NOMO-1 treated with dmso at 0.1 percent for 144 hours (cell line): ENCODE data around the gene TMEM240.
A peak's percentile ranks its signal among the peaks of the same experiment; 100 is the strongest.

Experiments used
- DNase-seq: peaks from one replicate; lab custom pipeline; 2025; ENCODE audit not compliant: unreplicated experiment; lab: John Stamatoyannopoulos, UW

The TMEM240 gene

DNA sequence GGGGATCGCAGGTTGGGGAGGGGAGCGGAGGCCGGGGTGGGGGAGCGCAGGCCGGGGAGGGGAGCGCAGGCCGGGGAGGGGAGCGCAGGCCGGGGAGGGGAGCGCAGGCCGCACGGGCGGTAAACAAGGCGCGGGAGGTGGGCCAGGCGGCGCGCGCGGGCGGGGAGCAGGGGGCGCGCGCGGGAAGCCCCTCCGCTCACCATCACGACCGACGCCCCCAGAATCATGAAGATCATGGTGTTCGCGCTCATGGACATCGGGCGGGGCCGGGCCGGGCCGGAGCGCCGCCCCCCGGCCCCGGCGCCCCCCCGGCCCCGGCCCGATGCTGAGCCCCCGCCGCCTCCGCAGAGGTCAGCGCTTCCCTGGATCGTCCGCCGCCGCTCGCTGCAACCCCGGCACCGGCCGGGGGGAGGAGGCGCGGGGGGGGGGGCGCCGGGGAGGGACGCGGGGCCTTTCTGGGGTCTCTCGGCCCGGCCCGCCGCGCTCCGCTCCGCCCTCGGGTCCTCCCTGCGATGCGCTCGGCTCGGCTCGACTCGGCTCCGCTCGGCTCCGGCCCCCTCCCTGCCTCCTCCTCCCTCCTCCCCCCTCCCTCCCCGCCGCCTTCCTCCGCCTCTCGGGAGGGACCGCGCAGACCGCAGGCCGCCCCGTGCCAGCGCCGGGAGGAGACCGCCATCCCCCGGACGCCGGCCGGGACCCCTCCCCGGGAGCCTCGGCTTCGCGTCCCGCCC, at the start of gene TMEM240:
Gene TMEM240 (minus strand): TSS at position 535 of the 728 bp plus-strand sequence. CDS start 278 bp downstream, at position 257.
- DNase-seq: no peak

DNA sequence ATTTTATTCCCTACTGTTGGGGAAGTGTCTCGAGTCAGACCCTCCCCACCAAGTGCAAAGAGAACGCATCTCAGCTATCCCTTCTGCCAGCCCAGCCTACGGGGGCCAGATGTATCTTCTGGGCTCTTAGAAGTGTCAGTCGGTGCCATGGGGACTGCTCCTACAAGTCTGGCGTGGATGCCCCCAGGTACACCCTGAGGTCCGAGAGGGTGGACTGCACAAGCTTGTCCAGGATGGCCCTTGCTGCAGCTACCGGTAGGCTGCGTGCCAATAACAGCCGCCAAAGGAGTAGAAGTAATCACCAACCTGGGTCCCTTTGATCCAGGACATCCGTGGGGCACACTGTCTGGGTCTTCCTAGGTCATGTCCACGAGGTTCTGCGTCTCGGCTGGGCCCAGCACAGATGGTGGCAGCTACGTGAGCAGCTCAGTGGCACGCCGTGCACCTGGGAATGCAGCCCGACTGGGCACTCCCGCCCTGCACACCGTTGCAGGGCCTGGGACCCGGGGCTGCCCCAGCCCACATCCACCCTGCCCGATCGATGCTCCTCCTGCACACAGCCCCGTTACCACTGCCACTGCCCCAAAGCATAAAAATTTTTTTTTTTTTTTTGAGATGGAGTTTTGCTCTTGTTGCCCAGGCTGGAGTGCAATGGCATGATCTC, 43.1 kb upstream of the TMEM240 start:
- DNase-seq: no peak

DNA sequence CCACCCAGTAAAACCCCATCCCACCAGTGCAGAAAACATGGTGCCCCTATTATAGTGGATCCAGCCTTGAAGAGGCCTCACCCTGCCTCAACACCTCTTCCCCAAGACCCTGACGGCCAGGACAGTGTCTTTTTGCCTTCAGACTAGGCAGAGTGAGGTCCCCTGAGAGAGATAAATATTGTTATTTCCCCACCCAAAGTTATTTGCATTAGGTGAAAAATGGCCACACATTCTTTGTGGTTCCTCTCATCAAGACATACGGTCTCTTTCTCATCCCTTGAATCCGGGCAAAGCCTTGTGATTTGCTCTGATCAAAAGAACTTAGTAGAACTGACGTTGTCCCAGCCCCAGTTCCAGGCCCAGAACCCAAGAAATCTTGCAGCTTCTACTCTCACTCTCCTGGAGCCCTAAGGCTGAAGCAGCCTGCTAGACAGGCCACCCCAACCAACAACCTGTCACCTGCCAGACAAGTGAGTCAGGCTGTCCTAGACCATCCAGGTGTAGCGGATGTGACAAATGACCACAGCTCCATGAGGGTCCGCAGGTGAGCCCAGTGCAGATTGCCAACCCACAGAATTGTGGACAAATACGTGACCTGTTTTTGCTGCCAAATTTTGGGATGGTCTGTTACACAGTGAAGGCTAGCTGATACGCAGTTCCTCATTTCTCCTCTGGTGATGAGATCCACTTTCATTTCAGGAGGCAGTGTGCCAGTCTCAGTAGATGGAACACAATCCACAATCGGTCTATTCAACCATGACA, 42.3 kb upstream of the TMEM240 start:
- DNase-seq: no peak

DNA sequence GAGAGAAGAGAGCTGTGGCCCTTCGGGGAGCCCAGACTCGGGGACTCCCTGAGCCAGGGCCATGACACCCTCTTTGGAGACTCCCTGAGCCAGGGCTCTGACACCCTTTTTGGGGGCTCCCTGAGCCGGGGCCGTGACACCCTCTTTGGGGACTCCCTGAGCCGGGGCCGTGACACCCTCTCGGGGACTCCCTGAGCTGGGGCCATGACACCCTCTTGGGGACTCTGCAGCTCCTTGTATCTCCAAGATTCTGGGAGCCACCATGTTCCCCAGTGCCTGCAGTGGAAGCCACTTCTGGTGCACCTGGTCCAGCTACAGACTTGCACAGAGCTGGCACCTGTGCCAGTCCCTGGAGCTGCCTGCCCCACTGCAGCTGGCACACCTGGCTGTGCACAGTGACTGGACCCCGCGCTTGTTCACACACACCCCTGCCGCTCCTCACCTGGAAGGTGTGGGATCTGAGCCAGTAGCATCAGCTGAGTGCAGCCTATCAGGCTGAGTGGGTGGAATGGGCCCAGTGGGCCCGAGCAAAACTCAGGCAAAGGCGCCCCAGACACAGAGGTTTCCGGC, 38.0 kb upstream of the TMEM240 start:
- DNase-seq: no peak

DNA sequence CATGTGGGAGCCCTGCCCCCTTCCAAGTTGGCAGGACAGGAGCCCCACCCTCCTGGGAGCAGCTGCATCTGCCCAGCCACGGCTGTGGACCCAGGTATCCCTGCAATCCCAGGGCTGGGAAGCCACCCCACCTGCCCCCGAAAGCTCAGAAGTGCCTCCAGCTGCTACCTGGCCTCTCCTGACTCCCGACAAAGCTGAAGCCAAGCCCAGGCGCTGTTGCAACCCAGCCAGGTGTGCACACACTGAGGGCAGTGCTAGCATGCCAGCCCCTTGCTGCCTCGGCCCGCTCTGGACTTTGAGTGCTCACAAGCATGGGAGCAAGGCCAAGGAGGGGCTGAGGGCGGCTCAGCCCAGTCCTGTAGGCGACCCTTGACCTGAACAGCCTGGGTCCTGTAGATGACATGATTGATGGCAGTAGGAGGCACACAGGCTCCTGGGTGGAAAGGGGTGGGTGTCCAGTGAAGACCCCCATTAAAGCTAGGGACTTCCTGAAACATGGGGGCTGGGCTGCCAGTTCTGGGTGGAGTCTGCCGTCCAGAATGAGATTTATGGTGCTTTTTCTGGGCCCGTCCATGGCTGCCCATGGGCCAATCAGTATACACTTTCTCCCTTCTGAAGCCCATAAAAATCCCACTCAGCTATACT, 37.1 kb upstream of the TMEM240 start:
- DNase-seq: no peak

DNA sequence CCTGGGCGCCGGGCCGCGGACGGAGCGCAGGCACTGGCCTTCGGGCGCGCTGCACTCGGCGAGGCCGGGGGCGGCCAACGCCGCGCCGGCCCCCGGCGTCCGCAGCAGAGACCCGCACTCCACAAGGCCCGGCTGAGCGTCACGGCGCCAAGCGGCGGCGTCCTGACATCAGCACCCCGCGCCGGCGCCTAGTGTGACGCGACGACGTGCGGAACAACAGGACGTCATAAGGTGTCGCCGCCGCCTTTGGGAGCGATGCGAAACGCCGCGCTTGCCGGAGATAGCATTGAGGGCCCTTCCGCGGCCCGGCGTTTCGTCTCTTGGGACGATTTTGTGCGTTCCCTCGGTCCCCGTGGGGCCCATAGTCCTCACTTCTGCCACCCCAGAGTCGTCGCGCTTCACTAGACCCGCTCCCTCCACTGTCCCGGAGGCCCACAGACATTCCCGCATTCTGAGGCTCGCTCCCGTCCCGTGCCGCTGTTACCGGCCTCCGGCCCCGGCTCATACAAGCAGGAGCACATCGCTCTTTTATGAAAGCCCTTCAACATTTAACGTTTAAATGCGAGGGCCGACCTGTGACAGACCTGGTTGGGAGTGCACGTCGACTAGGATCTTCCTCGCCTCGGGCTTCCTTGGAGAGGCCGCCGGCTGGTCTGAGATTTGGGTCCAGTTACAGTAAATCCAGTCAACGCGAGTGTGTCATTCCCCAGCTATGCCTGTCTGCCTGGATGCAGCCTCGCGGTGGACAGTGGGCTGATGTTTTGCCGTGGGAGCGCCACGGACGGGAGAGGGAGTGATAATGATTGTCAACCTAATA, 34.5 kb upstream of the TMEM240 start, which contains the start of gene SSU72:
Gene SSU72 (minus strand): TSS at position 143 of the 817 bp plus-strand sequence. CDS start 306 bp downstream, outside the sequence.
- peak; percentile 72 for DNase-seq

DNA sequence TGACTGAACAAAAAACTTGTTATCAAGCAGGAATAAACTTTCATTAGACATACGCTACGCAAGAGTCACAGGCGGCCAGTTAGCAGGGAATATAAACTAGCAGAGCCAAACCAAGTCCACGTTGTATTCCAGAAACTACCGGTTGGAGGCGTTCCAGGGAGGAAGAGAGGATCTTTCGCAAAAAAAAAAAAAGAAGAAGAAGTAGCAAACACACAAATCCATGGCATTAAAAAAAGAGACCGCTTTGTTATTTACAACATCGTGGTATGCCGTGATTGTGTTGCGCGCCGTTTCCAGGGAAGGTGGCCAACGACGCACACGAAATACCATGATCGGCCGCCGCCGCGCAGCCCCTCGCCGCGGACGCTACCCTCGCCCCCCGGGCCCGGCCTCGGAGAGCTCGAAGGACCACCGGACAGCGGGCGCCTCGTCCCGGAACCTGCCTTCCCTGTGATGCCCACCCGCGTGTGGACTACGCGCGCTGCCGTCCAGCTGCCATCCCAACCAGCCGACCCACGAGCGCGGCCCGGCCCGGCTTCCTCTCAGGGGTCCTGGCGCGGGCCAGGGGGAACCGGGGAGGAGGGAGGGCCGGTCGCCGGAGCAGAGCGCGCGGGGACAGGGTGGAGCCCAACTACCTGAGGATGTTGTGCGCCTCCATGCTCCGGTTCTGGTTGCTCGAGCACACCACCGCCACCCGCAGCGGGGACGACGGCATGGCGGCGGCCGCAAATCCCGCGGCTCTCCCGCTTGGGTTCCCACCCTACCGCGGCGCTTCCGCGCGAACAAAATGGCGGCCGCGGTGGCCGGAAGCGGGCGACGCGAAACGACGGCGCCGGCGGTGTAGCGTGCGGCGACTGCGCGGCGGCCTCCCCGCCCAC, 33.7 kb upstream of the TMEM240 start:
- peak; percentile 57 for DNase-seq

DNA sequence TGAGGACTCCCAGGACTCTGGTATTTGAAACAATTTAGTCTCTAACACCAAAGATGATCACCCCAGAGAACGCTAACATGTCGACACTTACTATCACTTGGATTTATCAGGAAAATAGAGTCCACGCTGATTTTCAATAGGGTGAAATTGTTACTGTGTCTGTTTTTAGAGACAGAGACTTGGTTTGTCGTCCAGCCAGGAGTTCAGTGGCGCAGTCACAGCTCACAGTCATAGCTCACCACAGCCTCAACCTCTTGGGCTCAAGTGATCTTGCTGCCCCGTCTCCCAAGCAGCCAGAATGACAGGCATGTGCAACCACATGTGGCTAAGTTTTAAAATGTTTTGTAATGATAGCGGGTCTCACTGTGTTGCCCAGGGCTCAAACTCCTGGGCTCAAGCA, 28.9 kb upstream of the TMEM240 start:
- DNase-seq: no peak

DNA sequence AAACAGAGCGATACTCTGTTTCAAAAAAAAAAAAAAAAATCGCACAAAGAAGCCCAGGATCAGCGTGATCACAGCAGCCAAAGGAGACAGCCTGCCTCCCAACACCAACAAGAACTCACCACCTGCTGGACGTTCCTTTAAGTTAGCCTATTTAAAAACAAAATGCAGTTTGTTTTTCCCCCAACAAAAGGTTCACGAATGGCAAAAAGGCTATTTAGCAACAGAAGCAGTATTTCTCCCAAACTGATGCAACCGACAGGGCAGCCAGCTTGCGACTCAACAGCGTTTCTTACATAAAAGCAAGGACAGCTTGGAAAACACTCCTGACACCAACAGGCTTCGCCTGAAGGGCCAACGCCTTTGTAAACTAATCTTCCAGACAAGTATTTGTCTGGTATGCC, 27.5 kb upstream of the TMEM240 start:
- no peak for DNase-seq

DNA sequence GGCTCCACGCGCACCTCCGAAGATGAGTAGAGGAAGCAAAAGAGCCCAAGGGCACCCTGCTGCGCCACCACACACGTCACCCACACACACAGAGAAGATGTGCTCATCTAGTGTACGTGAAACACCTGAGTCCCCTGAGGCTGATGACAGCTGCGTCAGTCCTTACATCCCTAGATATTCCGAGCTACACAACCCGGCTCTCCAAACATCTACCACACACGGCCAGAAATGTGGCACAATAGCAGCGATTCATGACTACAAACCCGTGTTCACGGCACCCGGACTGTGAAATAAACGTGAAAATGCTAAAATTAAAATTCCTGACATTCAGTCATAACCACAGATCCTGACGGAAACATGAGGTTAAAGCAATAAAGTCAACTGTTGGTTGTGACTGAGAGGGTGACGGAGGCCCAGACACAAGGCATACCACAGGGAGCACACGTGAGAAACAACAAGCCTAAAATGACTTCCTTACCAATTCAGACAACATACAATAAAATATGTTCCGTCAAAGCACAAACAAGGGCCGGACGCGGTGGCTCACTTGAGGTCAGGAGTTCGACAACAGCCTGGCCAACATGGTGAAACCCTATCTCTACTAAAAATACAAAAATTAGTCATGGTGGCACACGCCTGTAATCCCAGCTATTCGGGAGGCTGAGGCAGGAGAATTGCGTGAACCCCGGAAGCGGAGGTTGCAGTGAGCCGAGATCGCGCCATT, 26.9 kb upstream of the TMEM240 start:
- DNase-seq: no peak

DNA sequence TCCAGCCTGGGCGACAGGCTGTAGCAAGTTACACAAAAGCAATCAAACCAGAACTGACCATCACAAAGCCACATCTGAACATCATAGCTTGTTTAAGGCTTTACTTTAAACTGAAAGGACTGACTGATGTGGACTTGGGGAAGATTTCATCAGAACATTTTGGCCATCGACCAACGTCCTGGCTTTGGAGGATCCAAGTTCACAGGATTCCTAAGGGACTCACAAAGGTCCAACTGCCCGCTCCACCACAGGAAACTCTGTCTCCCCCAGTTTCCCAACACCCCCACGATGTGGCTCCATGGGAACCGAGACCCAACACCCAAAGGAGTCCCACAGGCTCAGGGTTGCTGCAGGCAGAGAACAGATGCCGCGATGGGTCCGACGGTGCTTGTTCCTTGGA, 24.9 kb upstream of the TMEM240 start:
- no peak for DNase-seq

DNA sequence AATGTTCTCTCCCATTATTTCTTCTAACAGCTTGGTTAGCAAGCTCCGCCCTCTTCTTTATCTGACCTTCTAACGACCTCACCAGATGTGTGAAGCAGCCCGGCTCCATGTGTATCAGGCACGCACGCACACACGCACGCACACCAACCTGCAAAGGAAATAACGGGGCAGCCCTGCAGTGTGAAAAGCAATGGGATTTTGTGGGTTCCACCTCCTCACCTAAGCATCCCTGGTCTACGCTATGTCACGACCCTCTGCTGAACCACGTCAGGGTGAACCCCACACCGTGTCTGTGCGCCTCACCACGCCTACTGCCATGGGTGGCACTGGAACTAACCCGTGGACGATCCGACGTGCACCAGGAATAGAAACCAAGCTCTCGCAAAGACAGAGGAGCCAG, 23.8 kb upstream of the TMEM240 start:
- no peak for DNase-seq

DNA sequence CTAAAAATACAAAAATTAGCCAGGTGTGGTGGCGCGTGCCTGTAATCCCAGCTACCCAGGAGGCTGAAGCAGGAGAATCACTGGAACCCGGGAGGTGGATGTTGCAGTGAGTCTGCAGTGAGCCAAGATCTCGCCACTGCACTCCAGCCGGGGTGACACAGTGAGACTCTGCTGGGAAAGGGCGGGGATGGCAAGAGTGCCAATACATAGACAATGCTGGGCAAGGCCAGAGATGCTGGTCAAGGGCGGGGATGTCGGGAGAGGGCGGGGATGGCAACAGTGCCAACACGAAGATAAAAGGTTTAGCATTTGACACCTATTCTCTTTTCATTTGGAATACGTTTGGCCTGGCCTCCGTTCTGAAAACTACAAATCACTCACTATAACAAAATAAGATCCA, 23.3 kb upstream of the TMEM240 start:
- no peak for DNase-seq

DNA sequence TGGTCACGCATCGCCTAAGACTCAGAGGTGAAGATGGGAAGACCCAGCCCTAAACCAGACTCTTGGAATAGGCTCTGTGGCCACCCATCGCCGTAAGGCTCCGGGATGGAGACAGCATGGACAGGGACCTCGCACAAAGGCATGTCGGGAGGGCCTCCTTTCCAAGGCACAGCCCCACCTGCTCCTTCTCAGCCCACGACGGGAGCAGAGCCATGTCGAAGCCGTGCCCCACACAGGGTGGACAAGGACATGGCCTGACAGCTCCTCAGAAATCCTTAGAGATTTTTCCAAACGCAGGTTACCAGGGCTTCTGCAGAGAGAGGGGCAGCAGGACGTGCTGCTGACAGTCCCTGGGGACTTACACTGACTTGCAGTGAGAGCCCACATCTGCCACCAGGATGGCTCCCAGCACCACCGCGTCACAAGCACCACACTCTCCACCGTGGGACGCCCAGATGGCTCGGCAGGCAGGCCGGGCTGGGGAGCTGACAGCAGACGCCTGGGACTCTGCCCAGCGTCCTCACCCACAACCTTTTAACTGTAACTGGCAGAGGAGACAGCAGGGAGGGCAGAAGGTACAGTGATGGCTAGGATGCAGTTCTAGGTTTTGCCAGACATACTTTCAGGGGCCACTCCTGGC, 22.3 kb upstream of the TMEM240 start:
- no peak for DNase-seq

DNA sequence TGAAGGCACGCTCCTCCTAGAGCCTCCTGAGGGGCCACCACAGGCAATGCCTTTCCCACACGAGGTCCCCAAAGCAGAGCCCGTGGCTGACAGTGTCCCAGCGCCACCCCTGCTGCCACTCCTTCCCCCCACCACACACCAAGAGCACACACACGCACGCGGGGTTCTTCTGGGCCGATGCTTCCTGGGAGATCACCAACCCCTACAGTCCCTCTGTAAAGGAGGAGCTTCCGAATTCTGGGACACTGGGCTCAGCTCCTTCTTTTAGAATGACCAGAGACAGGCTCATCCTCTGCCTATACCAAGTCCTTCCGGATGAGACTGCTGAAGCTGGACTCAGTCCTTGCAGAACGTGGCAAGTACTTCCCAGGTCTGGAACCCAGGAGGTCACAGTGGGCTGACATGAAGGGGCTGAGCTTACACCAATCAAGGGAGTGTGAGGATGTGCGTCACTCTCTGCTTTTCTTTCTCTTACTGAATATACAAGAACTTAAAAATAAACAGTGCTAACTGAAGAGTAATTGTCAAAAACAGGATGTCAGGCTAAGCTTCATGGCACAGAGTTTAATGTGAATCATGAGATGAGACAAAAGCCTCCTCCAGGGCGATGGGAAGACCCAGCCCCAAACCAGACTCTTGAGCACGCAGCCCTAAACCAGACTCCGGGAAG, 21.5 kb upstream of the TMEM240 start:
- no peak for DNase-seq

DNA sequence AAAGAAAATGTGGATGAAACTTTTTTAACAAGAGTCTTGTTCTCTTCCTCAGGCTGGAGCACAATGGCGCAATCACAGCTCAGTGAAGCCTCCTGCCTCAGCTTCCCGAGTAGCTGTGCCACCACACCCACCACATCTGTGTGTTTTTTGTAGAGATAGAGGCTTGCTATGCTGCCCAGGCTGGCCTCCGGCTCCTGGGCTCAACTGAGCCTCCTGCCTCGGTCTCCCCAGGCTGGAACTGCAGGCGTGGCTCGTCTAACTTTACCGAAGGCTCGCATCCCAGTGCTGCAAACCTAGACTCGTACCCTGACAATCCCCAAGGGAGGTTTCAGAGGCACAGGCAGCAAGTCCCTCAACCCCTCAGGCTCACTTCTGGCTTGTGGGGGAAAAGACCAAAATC, 19.8 kb upstream of the TMEM240 start:
- no peak for DNase-seq

DNA sequence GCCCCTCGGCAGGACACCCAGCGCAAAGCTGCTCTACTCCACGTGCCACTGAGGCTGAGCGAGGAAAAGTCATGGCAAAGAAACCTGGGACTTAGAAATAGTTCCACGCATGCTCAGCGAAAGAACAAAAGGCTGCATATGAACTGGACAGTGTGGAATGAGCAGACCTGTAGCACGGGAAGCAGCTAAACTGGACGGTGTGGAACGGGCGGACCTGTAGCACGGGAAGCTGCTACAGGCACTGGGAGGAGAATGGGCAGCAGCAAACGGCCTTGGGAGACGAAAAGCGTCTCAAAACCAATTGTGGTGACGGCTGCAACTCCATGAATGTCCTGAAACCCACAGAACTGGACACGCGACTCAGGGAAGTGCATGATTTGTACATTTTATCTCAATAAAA, 18.6 kb upstream of the TMEM240 start:
- DNase-seq: no peak

DNA sequence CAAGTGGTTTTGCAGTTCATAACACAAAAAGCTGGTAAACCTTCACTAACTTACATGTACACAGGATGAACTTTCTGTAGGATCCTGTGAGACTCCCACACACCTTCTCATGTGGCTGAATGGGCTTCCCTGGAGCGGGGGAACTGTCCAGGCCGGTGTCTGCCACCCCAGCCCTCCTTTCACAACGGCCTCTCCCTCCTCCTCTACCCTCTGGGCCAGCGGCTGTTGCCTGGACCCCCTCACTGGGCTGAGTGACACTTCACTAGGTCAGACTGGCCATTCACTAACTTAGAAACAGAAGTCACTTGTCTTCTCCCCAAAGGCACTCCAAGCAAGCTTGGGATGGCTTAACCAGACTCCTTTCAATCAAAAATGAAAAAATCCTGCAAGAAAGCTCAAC, 18.2 kb upstream of the TMEM240 start:
- no peak for DNase-seq
